ENCODE measurements around the gene ADORA3. TPM values are rescaled to one million over a fixed set of nuclear protein-coding genes. Genes with fewer than 3 reads are reported as not detected.

The ADORA3 gene
- total RNA-seq, 1 experiment from 2014 or later, result not detected

DNA sequence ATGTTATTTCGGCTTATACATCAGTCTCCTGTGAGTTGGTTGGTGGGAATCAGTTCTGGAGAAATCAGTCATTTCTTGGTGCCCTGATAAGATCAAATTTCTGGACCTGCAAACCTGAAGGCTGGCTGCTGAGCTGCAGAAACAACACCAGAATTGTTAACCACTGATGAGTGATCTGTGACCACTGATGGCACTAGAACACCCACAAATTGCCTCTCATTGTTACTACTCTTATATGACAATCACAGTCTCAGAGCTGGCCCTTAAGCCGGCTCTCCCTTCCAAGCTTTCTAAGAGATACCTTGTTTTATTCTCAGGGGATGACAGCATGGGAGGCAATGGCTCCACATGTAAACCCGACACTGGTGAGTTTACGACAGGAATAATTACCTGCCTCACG lies 27.7 kb downstream of the ADORA3 start:
- DNase-seq (ENCODE audit: low read depth), result no peak

DNA sequence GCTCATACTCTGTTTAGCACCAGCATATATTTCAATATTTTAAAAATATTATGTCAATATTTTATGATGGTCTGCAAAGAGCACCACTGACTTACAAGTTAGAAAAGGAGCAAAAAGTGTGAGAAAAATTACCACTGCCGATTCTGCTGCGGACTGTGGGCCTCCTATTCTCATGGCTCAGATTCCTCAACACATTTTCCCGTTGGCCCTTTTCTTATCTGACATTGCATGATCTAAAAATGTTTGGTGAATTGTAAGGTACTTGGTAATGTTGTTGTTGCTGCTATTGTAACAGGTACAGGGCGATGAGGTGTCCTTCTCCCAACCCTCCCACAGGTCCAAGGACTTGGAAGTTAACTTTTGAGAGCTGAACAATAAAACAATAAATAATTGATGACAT lies 28.9 kb downstream of the ADORA3 start:
- no peak for DNase-seq (ENCODE audit: low read depth)

DNA sequence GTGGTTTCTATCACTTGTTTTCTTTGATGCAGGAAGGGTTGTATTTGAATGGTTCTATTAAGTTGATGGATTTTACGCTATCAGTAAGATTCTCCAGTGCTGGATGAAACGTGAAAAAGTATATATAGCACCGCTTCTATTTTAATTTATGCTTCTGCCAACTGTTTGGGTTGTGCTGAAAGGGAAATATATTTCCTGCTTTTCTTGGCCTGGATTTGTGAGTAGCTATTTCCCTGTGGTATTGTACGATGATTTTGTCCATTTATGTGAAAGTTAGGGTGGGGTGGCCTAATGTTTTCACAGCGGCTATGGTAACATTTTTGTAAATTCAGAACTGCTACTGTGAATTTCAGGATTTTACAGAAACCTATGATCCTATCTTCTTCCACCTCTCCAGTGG lies 29.3 kb downstream of the ADORA3 start:
- no peak for DNase-seq (ENCODE audit: low read depth)

DNA sequence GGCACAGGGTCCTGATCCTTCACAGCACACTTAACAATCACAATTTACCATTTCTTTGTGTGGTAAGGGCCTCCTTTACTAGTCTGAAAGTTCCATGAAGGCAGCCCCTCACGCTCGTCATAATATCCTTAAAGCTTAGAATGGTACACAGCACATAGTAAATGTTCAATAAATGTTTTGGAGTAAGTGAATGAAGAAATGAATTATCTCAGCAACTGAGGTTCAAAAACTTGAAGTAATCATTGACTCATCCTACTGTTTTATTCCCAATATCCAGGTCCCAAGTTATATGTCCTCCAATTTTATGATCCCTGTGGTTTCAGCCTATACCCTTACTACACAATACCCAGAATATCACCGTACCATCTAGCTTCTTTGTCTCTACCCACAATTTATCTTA lies 31.9 kb downstream of the ADORA3 start:
- no peak for DNase-seq (ENCODE audit: low read depth)

DNA sequence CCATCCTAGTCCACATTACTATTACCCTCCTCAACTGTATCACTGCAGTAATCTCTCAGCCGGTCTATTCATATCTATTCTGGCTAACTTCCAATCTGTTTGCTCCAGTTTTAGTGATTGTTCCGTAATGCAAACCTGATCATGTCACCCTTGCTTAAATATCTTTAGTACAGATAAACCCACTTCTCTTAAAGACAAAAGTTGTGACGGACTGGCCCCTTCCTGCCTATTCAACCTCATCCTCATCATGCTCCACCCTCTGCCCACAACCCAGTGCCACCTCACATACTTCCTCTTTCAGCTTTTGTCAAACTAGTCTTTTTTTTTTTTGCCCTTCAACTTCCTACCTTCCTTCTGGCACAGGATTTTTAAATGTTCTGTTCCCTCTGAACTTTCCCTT lies 32.4 kb downstream of the ADORA3 start:
- DNase-seq (ENCODE audit: low read depth), result no peak

DNA sequence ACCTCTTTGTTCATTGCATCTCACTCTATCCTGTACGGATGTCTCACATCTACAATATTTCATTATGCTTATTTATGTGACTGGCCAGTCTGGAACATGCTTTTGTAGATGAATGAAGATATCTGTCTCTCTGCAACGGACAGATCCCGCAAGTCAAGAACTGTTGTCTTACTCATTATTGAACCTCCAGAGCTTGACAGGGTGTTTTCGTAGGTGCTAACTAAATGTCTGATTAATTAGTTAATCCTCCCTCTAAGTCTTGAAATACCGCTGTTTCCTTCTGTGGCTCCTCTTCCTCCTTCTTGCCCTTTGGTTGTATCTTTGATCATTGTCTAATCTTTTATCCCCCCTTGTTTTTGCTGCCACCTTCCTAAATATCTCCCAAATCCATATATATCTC lies 32.8 kb downstream of the ADORA3 start:
- DNase-seq (ENCODE audit: low read depth), result no peak

DNA sequence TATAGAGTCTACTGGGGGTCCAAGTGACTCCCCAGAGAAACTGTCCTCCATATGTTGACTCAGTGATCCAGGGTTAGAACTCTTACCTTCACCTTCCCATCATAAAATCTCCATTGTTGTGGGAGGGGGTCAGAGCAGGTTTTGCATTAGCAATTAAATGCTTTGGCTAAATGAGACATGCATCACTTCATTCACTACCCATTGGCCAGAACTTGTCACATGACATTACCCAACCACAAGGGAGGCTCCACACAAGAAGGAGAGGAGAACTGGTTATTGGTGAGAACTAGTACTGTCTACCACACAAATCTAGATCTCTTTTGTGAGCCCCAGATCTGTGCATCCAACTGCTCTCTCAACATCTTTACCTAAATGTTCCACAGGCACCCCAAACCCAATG lies 33.9 kb downstream of the ADORA3 start:
- no peak for DNase-seq (ENCODE audit: low read depth)

DNA sequence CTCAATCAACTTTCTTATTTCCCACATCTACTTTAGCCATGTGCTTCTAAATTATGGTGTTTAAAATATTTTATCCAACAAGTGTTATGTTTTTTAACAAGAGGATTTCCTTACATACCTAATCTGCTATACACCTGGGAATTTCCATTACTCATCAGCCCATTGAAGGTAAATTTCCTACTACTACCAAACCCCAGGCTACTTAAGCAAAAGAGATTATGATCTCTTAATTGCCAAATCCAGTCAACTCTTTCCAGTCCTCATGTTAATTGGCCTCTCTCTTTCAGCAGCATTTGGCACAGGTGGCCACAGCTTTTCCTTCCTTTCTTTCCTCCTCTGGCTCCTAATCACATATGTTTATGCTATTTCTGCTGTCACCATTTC lies 34.7 kb downstream of the ADORA3 start:
- no peak for DNase-seq (ENCODE audit: low read depth)

DNA sequence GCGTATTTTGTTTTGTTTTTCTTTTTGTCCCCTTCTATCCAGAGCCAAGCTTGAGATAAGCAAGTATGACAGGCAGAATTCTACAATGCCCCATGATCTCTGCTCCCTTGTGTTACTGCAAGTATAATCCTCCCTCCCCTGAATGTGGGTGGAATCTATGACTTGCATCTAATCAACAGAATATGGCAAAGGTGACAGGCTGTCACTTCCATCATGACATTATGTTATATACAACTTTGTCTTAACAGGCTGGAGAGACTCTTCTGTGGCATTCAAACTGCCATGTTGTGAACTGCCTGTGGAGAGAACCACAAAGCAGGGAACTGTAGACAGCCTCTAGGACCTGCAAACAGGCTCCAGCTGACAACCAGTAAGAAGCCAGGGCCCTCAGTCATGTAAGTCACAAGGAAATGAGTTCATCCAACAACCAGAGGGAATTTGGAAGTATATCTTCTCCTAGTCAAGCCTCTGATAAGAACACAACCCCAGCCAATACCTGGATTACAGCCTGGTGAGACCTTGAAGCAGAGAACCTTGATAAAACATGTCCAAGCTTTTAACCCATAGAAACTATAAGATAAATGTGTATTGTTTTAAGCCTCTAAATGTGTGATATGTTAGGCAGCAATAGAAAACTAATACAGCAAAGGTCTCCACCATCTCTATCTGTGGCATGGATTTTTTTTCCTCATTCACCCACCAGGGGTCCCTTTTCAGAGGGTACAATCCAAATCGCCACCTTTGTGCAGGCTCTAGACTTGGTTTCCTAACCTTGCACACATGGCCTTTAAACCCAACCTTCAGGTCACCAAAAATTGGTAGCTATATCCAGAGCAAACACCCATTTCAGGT lies 35.3 kb downstream of the ADORA3 start:
- DNase-seq (ENCODE audit: low read depth), result no peak

DNA sequence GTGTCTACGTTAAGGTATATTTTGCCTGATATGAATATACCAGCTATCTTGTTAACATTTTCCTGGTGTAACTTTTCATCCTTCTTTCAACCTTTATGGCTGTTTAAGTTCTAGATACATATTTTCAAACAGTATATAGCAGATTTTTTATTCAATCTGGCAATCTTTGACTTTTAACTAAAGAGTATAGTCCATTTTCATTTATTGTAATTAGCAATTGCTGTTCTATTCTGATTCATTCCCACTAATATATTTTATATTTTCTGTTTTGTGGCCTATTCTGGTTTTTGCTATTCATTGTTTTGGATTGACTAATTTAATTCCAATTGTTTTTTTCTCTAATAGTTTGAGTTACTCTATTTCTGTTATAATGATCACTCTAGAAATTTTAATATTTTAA lies 37.0 kb downstream of the ADORA3 start:
- no peak for DNase-seq (ENCODE audit: low read depth)

DNA sequence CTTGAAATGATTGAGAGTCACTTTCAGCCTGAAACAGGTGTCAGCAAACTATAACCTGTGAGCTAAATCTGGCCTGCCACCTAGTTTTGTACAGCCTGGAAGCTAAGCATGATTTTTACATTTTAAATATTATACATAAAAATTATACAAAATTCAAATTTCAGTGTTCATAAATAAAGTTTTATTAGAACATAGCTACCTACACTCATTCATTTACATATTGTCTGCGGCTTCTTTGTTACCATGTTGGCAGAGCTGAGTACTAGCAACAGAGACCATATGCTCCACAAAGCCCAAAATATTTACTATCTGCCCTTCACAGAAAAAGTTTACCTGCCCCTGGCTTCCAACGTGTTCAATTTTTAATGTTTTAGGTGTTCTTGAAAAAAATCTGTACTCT lies 37.7 kb downstream of the ADORA3 start:
- no peak for DNase-seq (ENCODE audit: low read depth)

DNA sequence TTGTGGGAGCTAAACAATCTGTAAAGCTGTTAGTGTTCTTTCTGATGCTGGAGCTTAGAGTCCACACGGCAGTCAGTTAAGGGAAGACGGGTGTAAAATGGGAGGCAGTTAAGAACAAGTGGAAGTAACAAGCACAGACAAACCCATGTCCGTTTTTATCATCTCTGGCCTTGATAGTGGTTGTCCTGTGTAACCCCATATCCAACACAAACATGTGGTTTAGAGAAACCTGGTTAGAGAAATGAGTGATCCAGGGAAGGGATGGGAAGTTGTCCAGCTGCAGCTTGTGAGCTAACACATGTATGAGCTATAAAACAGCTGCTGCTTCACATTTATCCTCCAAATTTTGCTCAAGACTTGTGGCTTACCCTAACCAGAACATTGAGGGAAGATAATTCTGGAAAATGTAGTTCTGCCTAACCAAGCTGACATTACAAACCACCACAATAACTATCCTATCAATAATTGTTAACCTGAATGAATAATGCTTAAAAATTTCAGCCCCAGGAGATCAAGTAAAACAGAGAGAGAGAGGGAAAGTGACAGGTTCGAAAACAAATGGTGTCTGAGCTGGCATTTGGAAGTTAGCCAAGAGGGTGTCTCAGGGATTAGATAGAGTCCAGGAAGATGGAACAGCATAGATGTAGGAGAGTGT lies 40.3 kb downstream of the ADORA3 start:
- DNase-seq (ENCODE audit: low read depth), result peak; percentile 68

DNA sequence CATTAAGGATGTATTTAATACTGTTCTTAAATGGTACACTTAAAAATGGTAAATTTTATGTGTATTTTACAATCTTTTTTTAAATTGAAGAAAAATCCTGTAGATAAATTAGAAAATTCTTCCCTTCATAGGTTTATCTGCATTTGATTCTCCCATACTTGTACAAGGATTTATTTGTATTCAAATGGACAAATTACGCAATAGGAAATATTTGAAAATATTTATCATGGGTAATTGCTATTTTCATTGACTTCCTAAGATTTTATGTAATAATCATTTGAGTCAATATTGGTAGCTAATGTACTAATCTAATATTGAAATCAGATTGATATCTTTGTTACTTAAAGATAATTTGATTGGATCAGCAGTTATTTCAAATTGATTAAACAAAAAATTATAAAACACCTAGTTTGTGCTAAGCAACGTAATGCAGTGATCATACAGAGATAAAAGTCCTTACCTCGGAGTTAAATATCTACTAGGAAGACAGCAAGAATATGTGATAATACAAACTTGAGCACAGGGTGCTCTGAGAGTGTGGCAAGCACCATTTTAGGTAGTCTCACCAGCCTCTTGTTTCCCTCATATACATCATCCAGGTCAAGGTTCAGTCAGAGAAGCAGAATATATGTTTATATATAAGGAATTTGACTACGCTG lies 40.9 kb downstream of the ADORA3 start:
- DNase-seq (ENCODE audit: low read depth), result no peak

DNA sequence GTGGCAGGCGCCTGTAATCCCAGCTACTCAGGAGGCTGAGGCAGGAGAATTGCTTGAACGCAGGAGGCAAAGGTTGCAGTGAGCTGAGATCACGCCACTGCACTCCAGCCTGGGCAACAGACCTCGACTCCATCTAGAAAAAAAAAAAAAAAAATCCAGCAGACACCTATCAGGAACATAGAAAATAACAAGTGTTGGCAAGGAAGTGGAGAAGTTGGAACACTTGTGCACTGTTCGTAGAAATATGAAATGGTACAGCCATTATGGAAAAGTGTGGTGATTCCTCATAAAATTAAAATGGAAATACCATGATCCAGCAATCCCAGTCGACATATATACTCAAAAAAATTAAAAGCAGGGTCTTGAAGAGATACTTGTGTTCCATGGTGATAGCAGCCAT lies 41.7 kb downstream of the ADORA3 start:
- no peak for DNase-seq (ENCODE audit: low read depth)

DNA sequence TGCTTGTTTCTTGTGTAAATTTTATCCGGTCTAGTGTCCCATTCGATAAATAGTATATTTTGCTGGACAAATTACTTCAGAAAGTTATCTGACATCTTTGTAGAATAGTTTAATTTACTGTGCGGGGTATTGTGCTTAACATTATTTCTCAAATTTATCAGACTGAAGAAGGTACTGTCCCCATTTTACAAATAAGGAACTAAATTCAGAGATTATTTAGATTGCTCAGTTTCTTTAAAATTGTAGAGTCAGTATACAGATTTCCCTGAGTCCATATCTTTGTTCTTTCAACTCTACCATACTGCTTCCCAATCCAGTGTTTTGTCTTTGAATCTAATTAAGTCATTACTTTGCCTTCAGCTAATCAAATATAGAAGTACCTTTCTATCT lies 47.8 kb downstream of the ADORA3 start:
- DNase-seq (ENCODE audit: low read depth), result no peak

DNA sequence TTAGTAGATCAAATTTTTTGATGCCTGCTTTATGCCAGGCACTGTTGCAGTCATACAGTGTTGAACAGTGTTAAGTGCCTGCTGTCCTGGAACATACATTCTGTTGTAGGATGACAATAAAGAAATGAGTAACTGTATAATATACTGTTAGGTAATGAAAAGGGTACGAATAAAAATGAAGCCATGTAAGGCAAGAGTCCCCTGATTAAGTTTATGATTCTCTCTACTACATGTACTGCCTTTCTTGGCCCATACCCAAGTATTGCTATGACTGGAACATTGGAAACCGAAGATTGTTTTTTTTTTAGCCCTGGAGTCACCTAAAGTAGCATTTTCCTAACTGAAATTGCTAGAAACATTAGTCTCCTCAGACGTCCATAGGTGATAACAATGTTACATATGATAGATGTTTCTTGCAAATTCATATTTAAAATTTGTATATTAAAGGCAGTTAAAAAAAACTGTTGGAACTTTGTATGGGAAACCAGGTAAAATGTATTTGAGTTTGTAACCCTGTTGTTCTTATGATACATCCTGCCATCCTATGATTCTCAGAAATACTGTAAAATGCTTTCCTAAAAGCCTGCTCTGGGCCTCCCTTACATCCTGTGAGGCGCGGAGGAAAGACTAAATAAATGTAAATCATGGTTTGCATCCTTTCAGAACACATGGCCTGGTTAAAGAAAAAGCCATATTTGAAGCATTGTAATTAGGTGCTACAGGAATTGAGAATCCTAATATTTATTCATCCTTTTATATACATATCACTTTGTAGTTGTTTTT lies 48.4 kb downstream of the ADORA3 start:
- DNase-seq (ENCODE audit: low read depth), result no peak

DNA sequence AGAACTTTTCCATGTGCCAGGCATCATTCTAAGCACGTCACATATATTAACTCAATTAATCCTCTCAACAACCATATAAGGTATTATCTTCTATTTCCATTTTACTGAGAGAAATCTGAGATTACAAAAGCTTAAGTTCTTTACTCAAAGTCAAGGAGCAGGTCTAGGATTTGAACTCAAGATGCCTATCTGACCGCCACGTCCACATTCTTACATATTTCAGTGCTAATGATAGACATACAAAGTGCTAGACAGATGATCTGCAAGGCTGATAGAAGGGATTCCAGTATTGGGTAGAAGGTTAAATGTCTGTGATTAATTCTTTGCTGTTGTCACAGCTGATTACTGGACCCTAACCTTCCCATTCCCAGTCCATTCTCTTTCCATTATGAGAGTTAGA lies 49.7 kb downstream of the ADORA3 start:
- DNase-seq (ENCODE audit: low read depth), result no peak

DNA sequence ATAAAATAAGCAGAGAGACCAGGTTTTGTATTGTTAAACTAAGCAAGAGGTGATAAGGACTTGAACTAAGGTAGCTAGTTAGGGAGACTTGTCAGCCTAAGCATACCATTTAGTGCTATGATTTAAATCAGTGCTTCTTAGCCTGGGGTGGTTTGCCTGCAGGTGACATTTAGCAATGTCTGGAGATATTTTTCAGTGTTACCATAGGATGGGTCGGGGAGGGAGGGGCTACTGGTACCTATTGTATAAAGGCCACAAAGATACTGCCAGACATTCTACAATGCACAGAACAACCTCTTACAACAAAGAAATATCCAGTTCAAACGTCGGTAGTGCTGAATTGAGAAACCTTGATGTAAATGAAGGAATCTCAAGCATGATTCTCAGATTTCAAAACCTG lies 50.9 kb downstream of the ADORA3 start:
- DNase-seq (ENCODE audit: low read depth), result no peak

DNA sequence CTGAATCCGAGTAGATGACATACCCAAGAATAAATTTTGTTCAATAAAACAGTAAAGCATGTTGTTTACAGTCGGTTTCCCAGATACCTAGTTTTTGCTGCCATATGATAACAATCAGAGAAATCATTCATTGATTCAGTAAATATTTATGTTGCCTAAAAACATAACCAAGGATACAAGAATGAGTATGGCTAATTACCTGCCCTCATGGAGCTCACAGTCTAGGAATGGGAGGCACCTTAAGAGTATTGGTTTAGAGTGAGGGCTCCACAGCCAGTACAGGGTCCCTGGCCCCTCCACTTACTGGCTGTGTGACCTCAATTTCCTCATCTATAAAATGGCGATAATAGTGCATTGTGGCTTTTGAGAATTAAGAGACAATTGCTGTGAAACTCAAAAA lies 53.2 kb downstream of the ADORA3 start:
- DNase-seq (ENCODE audit: low read depth), result no peak

DNA sequence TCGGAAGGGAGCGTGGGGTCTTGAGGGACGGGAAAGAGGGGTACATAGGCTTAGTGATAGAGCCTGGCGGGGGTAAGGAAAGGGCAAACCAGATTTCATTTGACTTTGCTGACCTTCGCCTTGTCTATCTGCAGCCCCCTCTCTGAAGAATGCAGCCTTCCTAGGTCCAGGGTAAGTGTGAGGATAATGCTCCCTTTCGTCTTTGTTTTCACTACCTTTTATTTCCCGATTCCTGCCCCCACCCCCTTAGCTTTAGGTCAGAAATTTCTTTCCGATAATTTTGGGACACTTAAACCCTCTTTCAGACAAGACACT lies 53.8 kb downstream of the ADORA3 start:
- DNase-seq (ENCODE audit: low read depth), result no peak
